IMR-90 (cell line): ENCODE results near the gene UMOD. TPM values are rescaled to one million over a fixed set of nuclear protein-coding genes. Genes with fewer than 3 reads are reported as not detected.
A peak's percentile ranks its signal among the peaks of the same experiment; 100 is the strongest.

ENCODE experiments used
- ATAC-seq: fragments of 200-7000 bp; cut with Tn5 transposase; 2 replicates; pipeline ENCODE4 v1.9.1; 2020; ENCODE audit warnings: low read depth, mild to moderate bottlenecking, moderate library complexity
- BruUV-seq: library from RNA; stranded (reverse); fragments of 400-500 nt; replicated peaks from 2 replicates; lab custom pipeline; 2021; lab: Mats Ljungman, UMichigan
- CTCF ChIA-PET: fragments of 300-600 bp; formaldehyde crosslinking; extraction: SDS; loops from one replicate; lab custom pipeline; 2021; ENCODE audit warnings: antibody characterized with exemption; lab: Yijun Ruan, JAX
- POLR2A ChIA-PET: fragments of 300-600 bp; sonication (Branson Sonifier 250); formaldehyde crosslinking; loops from one replicate; lab custom pipeline; 2022; ENCODE audit warnings: antibody characterized with exemption; ENCODE audit not compliant: unreplicated experiment; lab: Charles Lee
- DNase-seq: peaks from one replicate; pipeline ENCODE4 v3.0.0; 2013
- H2AFZ ChIP-seq: replicated peaks from 2 replicates; pipeline ENCODE3; 2013; ENCODE audit warnings: low read length, mild to moderate bottlenecking; ENCODE audit not compliant: poor library complexity
- H2AK5ac ChIP-seq: 2 replicates; pipeline ENCODE4 v1.6.1; 2013; ENCODE audit warnings: low read depth, low read length, inconsistent platforms
- H2AK9ac ChIP-seq: replicated peaks from 2 replicates; pipeline ENCODE3; 2013; ENCODE audit warnings: mild to moderate bottlenecking, low read depth, low read length, moderate library complexity; ENCODE audit not compliant: poor library complexity
- H2BK120ac ChIP-seq: 2 replicates; pipeline ENCODE4 v1.6.1; 2013; ENCODE audit warnings: low read depth, low read length, inconsistent platforms
- H2BK15ac ChIP-seq: 3 replicates; pipeline ENCODE4 v1.6.1; 2013; ENCODE audit warnings: low read depth, low read length, inconsistent platforms
- H2BK20ac ChIP-seq: 2 replicates; pipeline ENCODE4 v1.6.1; 2013; ENCODE audit warnings: low read depth, mild to moderate bottlenecking, inconsistent platforms, low read length, moderate library complexity
- H2BK5ac ChIP-seq: 2 replicates; pipeline ENCODE4 v1.6.1; 2013; ENCODE audit warnings: mild to moderate bottlenecking, low read depth, low read length, inconsistent platforms; ENCODE audit not compliant: poor library complexity, severe bottlenecking
- H3K14ac ChIP-seq: replicated peaks from 2 replicates; pipeline ENCODE4 v1.6.1; 2013; ENCODE audit warnings: low read depth, low read length, inconsistent platforms
- H3K18ac ChIP-seq: 2 replicates; pipeline ENCODE4 v1.6.1; 2013; ENCODE audit warnings: low read depth, low read length, control low read depth
- H3K23ac ChIP-seq: 2 replicates; pipeline ENCODE4 v1.6.1; 2013; ENCODE audit warnings: low read depth, low read length, inconsistent platforms
- H3K27ac ChIP-seq: 2 replicates; pipeline ENCODE4 v1.5.1; 2013; ENCODE audit warnings: mild to moderate bottlenecking, control low read depth, low read length; ENCODE audit not compliant: insufficient read depth
- H3K27me3 ChIP-seq: 2 replicates; pipeline ENCODE4 v1.6.1; 2013; ENCODE audit warnings: low read length; ENCODE audit not compliant: control insufficient read depth, insufficient read depth
- H3K36me3 ChIP-seq: 2 replicates; pipeline ENCODE4 v1.6.1; 2013; ENCODE audit warnings: low read length, mixed read lengths; ENCODE audit not compliant: control insufficient read depth, insufficient read depth
- H3K4ac ChIP-seq: 2 replicates; pipeline ENCODE4 v1.6.1; 2013; ENCODE audit warnings: low read depth, low read length, inconsistent platforms
- H3K4me1 ChIP-seq: 2 replicates; pipeline ENCODE4 v1.6.1; 2013; ENCODE audit warnings: low read length, mixed read lengths; ENCODE audit not compliant: control insufficient read depth, insufficient read depth
- H3K4me2 ChIP-seq: 2 replicates; pipeline ENCODE4 v1.6.1; 2013; ENCODE audit warnings: low read depth, mild to moderate bottlenecking, control low read depth, low read length, moderate library complexity
- H3K4me3 ChIP-seq: 2 replicates; pipeline ENCODE4 v1.5.1; 2013; ENCODE audit warnings: low read depth, mild to moderate bottlenecking, control low read depth, low read length, moderate library complexity; ENCODE audit not compliant: insufficient read depth
- H3K56ac ChIP-seq: 2 replicates; pipeline ENCODE4 v1.6.1; 2013; ENCODE audit warnings: low read length, inconsistent platforms; ENCODE audit not compliant: insufficient read depth; ENCODE audit errors: extremely low read depth
- H3K79me1 ChIP-seq, 2 experiments: 2 replicates each; pipeline ENCODE4 v1.6.1; 2013; ENCODE audit warnings: low read length in 2 of 2, inconsistent platforms in 1 of 2, low read depth in 1 of 2
- H3K9ac ChIP-seq: 2 replicates; pipeline ENCODE4 v1.6.1; 2013; ENCODE audit warnings: low read depth, low read length, control low read depth
- H3K9me1 ChIP-seq: 2 replicates; pipeline ENCODE4 v1.6.1; 2013; ENCODE audit warnings: low read length, inconsistent platforms; ENCODE audit not compliant: insufficient read depth
- H3K9me3 ChIP-seq: 2 replicates; pipeline ENCODE4 v1.6.1; 2013; ENCODE audit warnings: low read length; ENCODE audit not compliant: control insufficient read depth, insufficient read depth
- H4K20me1 ChIP-seq: 2 replicates; pipeline ENCODE4 v1.6.1; 2013; ENCODE audit warnings: low read length, inconsistent platforms; ENCODE audit not compliant: insufficient read depth
- H4K5ac ChIP-seq: 2 replicates; pipeline ENCODE4 v1.6.1; 2013; ENCODE audit warnings: mild to moderate bottlenecking, low read depth, low read length, control low read depth
- H4K8ac ChIP-seq, 2 experiments: 2 replicates each; pipeline ENCODE4 v1.6.1; 2013; ENCODE audit warnings: low read depth in 2 of 2, low read length in 2 of 2, control low read depth in 1 of 2, inconsistent platforms in 1 of 2
- H4K91ac ChIP-seq: 2 replicates; pipeline ENCODE4 v1.6.1; 2013; ENCODE audit warnings: low read depth, low read length, inconsistent platforms; ENCODE audit not compliant: insufficient read depth
- CEBPB ChIP-seq: IDR thresholded peaks from 2 replicates; pipeline ENCODE4 v1.6.1; 2012; ENCODE audit warnings: low read depth, low read length, improper control_type of control experiment
- RFX5 ChIP-seq: IDR thresholded peaks from 2 replicates; pipeline ENCODE4 v1.8.0; 2012; ENCODE audit warnings: low read depth, mild to moderate bottlenecking, low read length, moderate library complexity
- dilution Hi-C: fragments of 300-500 bp; cut with HindIII; formaldehyde crosslinking; loops from one replicate; pipeline ENCODE4 v1.14.3; 2018; ENCODE audit warnings: low sequenced_read_pairs; ENCODE audit not compliant: unreplicated experiment
- in situ Hi-C: fragments of 300-500 bp; cut with MboI; formaldehyde crosslinking; loops from 3 replicates; pipeline ENCODE4 v1.14.3; 2019; ENCODE audit warnings: low sequenced_read_pairs, inconsistent platforms, mixed read lengths
- intact Hi-C: fragments of 100-400 bp; cut with micrococcal nuclease; formaldehyde crosslinking; loops from 2 replicates; pipeline ENCODE4 v1.10.0; 2022
- polyA plus RNA-seq, 3 experiments: library from polyadenylated mRNA; depleted of rRNA; stranded (reverse); fragments of >200 nt; gene quantifications; 2 replicates each; pipeline ENCODE4 v1.2.3, GENCODE V29; 2012; ENCODE audit warnings: low replicate concordance in 1 of 3
- total RNA-seq: library from RNA; depleted of rRNA; stranded (reverse); fragments of >200 nt; gene quantifications from 2 replicates; pipeline ENCODE4 v1.2.3, GENCODE V29; 2012

Gene UMOD
- total and polyA plus RNA-seq, 2 of the 4 experiments (the other 2 are of a cell fraction), result not detected

DNA sequence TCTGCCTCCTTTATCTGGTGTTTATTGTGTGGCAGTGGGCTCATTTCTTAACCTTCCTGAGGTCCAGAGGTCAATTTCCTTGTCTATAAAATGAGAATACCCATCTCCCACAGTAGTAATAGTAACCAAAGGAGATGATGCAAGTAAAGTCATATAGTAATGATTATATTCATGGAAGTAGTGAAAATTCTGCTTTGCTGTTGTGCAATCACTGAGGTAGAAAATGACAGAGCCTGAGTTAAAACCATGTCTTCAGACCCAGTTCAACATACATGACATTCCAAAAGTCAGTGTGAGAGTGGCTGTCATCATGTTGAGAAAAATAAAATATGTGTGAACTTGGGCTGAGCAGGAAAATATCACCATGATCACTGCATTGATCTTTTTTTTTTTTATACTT, 864 bp upstream of the UMOD start:
- Histone ChIP-seq H2BK20ac (no peak overlapping the region), H3K36me3 (no peaks in the 10 kb centered on the region), H2BK15ac (no peak overlapping the region), H2BK120ac (no peak overlapping the region), H3K27me3 (no peaks in the 10 kb centered on the region), H3K9ac (no peak overlapping the region), H3K56ac (no peak overlapping the region), H3K14ac (no peak overlapping the region), H3K4ac (no peak overlapping the region), H4K91ac (no peak overlapping the region), H4K20me1 (no peaks in the 10 kb centered on the region), H3K23ac (no peak overlapping the region), H3K9me1 (no peaks in the 10 kb centered on the region), H2AK5ac (no peak overlapping the region), H3K9me3 (peaks cover 9% of the 10 kb centered on the region; the same call in 1 of the 2 replicates), H4K5ac (no peak overlapping the region), H2AK9ac (no peak overlapping the region), H2AFZ (no peak overlapping the region), H3K4me2 (no peak overlapping the region), H2BK5ac (no peak overlapping the region), H3K79me1 (no peaks in the 10 kb centered on the region), H3K18ac (no peak overlapping the region), H3K27ac (no peak overlapping the region), H3K4me3 (no peak overlapping the region), H4K8ac (no peak overlapping the region), H3K4me1 (no peaks in the 10 kb centered on the region)
- no TSS peak for BruUV-seq
- intact Hi-C loops (no loop called here), in situ Hi-C loops (no loop called here), dilution Hi-C loops (no loop called here)
- DNase-seq (no peak), ATAC-seq (no peak)
- TF ChIP-seq CEBPB (peak; percentile 53; the same call in 1 of the 2 replicates), RFX5 (no peak)
- POLR2A ChIA-PET, result no interaction called here
- CTCF ChIA-PET, result no interaction called here
